HCT116 (cell line): ENCODE data around the gene BPIFB1.

Source experiments
- CEBPB ChIP-seq: IDR thresholded peaks from 2 replicates; pipeline ENCODE4 v1.6.1; 2012; ENCODE audit warnings: low read depth
- CTCF ChIP-seq, 3 experiments: fragments of 200-600 bp in 1 of 3; sonication (generic) in 1 of 3; IDR thresholded peaks in 2 of 3; conservative IDR thresholded peaks in 1 of 3; 2 replicates each; pipeline ENCODE4 v1.5.1; 2012 to 2017; ENCODE audit warnings: low read depth in 2 of 3, low read length in 2 of 3, antibody characterized with exemption in 1 of 3, borderline replicate concordance in 1 of 3, control low read depth in 1 of 3, mild to moderate bottlenecking in 1 of 3, mixed read lengths in 1 of 3, mixed run types in 1 of 3, moderate library complexity in 1 of 3; ENCODE audit not compliant: insufficient read depth in 1 of 3
- EGR1 ChIP-seq: IDR thresholded peaks from 2 replicates; pipeline ENCODE4 v1.6.1; 2012; ENCODE audit warnings: low read depth
- POLR2A ChIP-seq: IDR thresholded peaks from 2 replicates; pipeline ENCODE4 v1.7.0; 2011; ENCODE audit warnings: borderline replicate concordance; ENCODE audit not compliant: insufficient read depth, insufficient read length; ENCODE audit errors: extremely low read depth
- POLR2AphosphoS5 ChIP-seq: IDR thresholded peaks from 2 replicates; pipeline ENCODE4 v1.6.1; 2011; ENCODE audit warnings: mild to moderate bottlenecking, low read depth, low read length, moderate library complexity
- RAD21 ChIP-seq: IDR thresholded peaks from 2 replicates; pipeline ENCODE4 v1.6.1; 2012; ENCODE audit warnings: low read depth, mild to moderate bottlenecking
- TF ChIP-seq, protein P1 (sequence below): IDR thresholded peaks from 2 replicates; pipeline ENCODE4 v1.6.1; 2012
- TF ChIP-seq, protein P2 (sequence below): IDR thresholded peaks from 2 replicates; pipeline ENCODE4 v1.6.1; 2012

DNA sequence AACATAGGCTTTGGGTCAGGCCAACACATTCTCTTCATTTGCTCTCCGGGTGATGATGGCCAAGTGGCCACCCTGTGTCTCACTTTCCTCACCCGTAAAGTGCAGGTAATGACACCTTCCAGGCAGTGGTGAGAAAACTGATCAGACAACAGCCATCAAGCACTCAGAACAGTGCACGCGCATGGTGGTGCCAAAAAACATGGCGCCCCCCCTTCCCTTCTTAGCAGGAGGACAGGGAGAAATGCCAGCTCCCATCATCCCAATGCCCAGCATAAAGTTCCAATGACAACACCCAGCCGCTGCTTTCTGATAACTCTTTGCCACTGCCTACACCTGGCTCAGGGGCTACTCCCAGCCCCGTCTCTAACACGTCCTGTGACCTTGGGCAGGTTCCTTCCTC, 8.4 kb downstream of the BPIFB1 start:
- TF ChIP-seq CTCF (IDR thresholded peaks at IDR 0.05 in 2 of 3, conservative IDR thresholded peaks at IDR 0.05 in 1 of 3; ENCODE audit: borderline replicate concordance in 1 of 3, insufficient read depth in 1 of 3, low read depth in 2 of 3, low read length in 2 of 3) (no peak), POLR2A (no peak), POLR2AphosphoS5 (no peak), CEBPB (no peak), EGR1 (no peak), RAD21 (no peak)
- TF ChIP-seq, protein P1, sequence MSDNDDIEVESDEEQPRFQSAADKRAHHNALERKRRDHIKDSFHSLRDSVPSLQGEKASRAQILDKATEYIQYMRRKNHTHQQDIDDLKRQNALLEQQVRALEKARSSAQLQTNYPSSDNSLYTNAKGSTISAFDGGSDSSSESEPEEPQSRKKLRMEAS, result no peak
- TF ChIP-seq, protein P2, sequence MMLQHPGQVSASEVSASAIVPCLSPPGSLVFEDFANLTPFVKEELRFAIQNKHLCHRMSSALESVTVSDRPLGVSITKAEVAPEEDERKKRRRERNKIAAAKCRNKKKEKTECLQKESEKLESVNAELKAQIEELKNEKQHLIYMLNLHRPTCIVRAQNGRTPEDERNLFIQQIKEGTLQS, result no peak
